Sciatic nerve (tissue), 2 donors: ENCODE data around the gene CIAO2A. TPM values are rescaled to one million over a fixed set of nuclear protein-coding genes. Genes with fewer than 3 reads are reported as not detected.
"Not testable (repeated sequence)": the region's sequence is repeated elsewhere in the genome, so short reads cannot be mapped to it uniquely, and the experiment has no call there.

ENCODE experiments used
- ATAC-seq: fragments of 200-7000 bp; cut with Tn5 transposase; one replicate; pipeline ENCODE4 v1.9.1; 2020; ENCODE audit warnings: mild to moderate bottlenecking, moderate library complexity
- DNase-seq: peaks from one replicate; pipeline ENCODE4 v3.0.0-alpha.2; 2020; ENCODE audit warnings: low spot score
- intact Hi-C: fragments of 100-400 bp; cut with DNase I; formaldehyde crosslinking; loops from one replicate; pipeline ENCODE4 v1.14.2; 2022
- total RNA-seq: library from RNA; stranded (reverse); fragmentation: NEBNext Ultra II Directional; extraction: Animal tissue kit (Norgen Biotek cat#: 25700); gene quantifications from one replicate; pipeline ENCODE4 v1.2.1, GENCODE V29; 2021
- donor health status: DM: no; HTN: no; CAD: no.
- donor health status: DM: no; HTN: no; CAD: no.

CIAO2A gene, protein sequence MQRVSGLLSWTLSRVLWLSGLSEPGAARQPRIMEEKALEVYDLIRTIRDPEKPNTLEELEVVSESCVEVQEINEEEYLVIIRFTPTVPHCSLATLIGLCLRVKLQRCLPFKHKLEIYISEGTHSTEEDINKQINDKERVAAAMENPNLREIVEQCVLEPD
- 26.3 TPM for total RNA-seq

DNA sequence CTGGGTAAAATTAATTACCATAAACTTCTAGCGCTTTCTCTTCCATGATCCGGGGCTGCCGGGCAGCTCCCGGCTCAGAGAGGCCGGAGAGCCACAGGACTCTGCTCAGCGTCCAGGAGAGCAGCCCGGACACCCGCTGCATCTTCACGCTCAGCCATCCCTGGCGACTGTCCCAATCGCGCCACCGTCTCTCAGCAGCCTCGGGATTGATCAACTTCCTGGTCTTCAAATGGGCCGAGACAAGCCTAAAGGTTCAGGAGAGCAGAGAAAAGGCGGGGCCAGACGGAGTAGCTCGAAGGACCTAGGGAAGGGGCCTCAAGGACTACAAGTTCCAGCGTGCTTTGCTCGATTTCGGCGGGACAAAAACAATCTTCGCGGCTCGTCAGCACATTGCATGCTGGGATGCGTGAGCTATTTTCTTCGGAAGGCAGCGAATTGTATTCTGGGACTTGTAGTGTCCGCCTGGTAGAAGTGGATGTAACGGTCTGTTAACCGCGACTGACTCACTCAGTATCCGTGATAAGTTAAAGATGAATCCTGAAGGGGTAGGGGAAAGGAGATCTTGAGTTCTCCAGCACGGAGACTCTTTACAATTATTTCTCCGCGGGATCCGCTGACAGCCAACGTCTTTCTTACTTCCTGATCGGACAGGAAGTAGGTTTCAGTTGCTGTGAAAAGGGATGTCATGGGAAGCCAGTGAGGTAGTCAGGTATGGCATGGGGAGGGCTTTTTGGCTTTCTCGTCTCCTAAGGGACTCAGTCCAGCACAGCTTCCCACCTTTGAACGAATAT lies at the start of gene CIAO2A:
Gene CIAO2A (minus strand): TSS at position 212 of the 791 bp plus-strand sequence. CDS start 70 bp downstream, at position 142.
- intact Hi-C loops, result loop anchor here (10.0 kb wide), 1 partner anchor 61 kb away; the partner anchor contains the start of gene SNX22
- DNase-seq (peak; percentile 95), ATAC-seq (peak; percentile 93)

DNA sequence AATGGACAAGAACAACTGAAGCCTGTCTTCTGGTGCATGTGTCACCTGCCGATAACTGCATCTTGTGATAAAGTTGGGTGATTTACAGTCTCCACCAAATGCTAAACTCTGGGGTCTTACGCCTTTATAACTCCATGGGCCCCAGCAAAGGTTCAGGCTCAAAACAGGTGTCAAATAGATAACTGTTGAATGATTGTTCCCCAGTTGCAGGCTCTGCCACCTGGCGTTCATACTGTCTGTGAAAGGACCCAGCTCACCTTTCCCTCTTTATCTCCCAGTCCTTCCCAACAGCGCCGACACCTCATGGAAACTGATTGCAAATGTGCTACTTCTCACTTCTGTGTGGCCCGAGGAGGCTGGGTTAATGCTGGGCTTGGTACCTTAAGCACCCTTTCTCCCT lies 49.6 kb upstream of the CIAO2A start:
- intact Hi-C loops, result no loop called here

DNA sequence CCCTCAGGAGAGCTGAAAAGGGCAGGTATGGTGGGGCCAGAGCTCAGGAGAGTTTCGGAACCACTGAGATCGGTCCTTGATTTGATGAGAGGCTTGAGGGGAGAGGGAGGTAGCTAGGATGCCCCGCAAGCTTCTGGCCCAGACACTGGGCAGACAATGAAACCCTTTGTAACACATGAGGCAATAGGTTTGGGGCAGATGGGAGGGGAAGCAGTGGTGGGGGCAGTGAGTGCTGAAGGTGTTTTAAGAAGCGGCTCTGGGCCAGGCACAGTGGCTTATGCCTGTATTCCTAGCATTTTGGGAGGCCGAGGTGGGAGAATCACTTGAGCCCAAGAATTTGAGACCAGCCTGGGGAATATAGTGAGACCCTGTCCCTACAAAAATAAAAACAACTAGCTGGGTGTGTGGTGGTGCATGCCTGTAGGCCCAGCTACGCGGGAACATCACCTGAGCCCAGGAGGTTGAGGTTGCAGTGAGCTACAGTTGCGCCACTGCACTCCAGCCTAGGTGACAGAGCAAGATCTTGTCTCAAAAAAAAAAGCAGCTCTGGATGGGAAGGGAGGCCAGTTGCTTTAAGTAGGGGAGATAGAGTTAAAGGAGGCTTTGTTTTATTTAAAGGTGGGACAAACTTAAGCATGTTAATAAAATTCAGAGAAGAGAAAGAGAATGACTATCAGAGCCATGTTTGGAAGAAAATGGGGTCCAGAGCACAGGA lies 48.3 kb upstream of the CIAO2A start:
- ATAC-seq (no peak), DNase-seq (no peak)
- intact Hi-C loops, result no loop called here

More for the DNA sequence above, 49.6 kb upstream of the CIAO2A start:
- DNase-seq (no peak), ATAC-seq (no peak)

DNA sequence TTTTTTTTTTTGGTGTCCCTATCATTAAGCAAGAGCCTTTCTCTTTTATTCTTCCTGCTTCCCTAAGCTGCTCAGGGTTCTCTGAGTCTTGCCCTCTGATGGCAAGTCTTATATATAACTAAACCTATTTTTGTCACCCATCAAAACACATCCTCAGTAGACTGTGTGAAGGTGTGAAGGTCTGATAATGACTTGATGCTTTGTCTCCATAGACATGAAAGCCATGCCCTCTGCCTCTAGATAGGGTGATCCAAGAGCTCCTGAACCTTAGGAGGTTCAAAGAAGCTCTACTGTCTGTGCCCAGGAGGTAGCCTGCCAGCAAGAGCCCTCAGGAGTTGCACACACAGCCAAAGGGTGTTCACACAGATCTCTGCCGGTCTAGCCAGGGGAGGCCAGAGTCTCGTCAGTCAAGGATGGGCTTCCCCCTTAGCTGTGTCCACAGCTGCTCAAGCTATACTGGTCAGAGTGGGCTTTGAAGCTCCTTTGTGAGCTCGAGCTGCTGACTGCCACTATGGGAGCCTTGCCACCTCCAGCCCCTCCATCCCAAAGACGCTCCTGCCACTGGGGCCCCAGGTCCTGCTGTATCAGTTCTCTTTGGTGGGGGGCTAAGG lies 44.8 kb upstream of the CIAO2A start:
- ATAC-seq (no peak), DNase-seq (no peak)
- intact Hi-C loops, result no loop called here

DNA sequence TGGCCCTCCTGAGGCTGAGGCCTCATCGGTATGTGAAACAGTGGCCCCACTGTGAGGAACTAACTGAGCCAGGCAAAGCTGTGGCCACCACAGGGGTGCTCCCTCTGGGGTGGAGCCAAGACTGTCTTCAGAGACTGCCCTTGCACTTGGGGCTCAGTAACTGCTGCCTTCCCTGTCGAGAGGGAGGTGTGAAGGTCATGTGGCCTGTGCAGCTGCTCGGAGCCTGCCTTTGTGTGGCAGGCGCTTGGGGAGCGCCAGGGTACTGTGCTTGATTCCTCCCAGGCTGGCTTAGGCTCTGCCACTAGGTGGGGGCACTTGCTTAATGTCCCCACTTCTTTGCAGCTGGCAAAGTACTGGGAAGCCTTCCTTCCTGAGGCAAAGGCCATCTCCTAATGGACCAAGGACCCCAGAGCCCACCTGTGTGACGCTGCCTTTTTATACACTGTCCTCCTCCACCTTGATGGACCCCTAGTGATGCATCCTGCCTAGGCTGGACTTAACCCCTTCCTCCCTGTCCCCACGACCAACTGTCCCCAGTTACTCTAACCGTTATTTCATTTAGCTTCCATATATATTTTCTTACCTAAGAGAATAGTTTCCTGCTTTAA lies 43.7 kb upstream of the CIAO2A start:
- ATAC-seq, result no peak
- intact Hi-C loops, result no loop called here
- no peak for DNase-seq

DNA sequence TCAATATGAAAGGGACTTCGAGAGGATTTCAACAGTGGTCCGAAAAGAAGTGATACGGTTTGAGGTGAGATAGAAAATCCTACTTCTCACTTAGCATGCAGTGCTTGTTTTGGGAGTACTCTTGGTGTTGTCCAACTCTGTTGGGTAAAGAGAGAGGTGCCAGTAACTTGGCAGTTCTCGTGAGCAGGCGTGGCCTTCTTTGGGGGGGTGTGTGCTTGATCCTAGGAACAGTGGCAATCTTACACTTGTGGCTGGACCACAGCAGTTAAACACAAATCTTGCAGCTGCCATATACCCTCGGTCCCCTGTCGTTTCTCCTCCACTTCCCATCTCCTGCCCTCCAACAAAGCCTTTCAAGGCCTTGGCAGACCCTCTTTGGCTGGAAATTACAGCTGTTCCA lies 42.7 kb upstream of the CIAO2A start:
- intact Hi-C loops, result no loop called here

DNA sequence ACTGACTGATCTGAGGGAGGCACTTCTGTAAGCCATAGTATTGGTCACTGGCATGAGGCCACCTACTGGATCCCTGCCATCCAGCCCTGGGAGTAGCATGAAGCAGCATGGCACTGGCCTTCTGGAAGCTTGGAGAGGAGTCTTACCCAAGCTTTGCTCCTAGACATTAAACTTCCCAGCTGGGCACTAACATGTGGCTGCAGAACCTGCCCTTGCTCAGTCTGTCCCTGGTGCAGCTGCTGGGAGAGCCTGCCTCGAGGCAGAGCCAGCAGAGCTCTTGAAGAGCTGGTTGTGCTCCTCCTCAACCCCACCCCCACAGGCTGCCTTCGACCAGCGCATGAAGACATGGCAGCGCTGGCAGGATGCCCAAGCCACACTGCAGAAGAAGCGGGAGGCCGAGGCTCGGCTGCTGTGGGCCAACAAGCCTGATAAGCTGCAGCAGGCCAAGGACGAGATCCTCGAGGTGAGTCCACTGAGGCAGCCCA lies 40.7 kb upstream of the CIAO2A start:
- intact Hi-C loops, result no loop called here
- peak; percentile 38 for ATAC-seq
- no peak for DNase-seq

More for the DNA sequence above, 42.7 kb upstream of the CIAO2A start:
- DNase-seq, result no peak
- no peak for ATAC-seq

DNA sequence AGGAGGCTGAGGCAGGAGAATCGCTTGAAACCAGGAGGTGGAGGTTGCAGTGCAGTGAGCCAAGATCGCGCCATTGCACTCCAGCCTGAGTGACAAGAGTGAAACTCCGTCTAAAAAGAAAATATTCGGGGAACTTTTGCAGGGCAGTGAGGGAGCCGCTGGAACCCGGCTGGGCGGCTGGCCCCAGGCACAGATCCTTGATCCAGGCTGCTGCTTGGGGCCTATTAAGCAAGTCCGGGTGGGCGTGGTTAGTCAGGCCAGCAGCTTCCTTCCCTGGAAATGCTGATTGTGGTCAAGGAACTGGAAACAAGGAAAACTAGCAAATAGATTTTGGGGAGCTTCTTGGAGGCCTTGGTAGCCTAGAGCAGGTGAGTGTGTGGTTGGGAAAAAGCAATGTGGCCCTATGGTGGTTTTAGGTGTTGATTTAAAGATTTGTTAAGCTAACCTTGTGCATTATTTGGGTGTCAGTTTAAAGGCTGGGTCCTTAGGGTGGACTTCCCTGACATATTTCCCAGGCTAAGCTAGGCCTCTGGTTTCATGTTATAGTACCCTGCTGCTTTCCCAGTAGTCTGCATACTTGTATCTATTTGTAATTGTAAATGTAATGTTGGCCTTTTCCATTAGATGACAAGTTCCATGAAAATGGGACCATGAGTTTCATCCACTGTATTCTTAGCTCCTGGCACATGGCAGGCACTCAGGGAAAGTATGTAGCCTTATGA lies 40.1 kb upstream of the CIAO2A start:
- DNase-seq (no peak), ATAC-seq (peak; percentile 49)
- intact Hi-C loops, result no loop called here

DNA sequence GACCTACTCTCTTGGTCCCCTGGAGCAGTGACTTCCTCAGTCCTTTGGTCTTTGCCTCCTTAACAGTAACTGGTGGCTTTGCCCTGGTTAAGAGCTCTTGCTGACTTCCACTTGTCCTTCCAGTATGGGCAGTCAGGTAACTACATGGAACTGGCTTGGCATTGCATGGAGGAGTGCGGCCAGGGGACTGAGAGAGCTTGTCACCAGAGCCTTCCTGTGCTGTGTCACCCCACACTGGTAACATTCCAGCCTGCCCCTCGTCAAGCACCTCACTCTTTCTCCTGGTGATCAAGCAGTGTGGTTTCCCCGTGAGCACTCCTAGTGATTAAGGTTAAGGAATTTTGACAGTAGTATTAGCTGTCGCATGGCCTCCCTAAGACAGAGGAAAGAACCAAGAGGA lies 38.6 kb upstream of the CIAO2A start:
- DNase-seq (no peak), ATAC-seq (no peak)
- intact Hi-C loops, result no loop called here

DNA sequence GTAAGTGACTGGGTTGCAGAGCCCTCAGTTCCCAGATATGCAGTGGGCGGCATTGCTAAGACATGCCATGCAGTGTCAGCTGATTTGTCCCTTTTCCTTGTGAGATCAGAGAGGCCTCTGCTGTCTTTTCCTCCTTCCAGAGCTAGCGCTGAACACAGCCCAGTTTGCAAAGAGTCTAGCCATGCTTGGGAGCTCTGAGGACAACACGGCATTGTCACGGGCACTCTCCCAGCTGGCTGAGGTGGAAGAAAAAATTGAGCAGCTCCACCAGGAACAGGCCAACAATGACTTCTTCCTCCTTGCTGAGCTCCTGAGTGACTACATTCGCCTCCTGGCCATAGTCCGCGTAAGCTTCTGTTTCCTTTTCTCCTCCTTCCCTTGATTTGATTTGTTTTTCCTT lies 37.9 kb upstream of the CIAO2A start:
- intact Hi-C loops, result no loop called here
- no peak for ATAC-seq
- no peak for DNase-seq

DNA sequence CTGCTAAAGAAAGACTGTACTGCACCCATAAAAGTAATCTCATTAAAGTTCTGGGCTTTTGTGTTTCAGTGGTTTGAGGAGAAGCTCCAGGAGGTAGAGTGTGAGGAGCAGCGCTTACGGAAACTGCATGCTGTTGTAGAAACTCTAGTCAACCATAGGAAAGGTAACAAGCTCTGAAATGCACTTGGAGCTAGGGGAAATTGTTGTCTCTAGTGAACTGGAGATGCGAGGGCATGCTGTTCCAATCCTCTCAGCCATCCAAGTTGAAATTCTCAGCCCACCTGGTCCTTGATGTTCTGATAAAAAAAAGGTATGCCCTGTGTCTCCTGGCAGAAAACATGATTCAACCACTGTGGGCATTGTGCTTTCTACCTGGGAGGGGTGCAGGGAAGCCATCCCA lies 36.5 kb upstream of the CIAO2A start:
- DNase-seq (no peak), ATAC-seq (no peak)
- intact Hi-C loops, result no loop called here

DNA sequence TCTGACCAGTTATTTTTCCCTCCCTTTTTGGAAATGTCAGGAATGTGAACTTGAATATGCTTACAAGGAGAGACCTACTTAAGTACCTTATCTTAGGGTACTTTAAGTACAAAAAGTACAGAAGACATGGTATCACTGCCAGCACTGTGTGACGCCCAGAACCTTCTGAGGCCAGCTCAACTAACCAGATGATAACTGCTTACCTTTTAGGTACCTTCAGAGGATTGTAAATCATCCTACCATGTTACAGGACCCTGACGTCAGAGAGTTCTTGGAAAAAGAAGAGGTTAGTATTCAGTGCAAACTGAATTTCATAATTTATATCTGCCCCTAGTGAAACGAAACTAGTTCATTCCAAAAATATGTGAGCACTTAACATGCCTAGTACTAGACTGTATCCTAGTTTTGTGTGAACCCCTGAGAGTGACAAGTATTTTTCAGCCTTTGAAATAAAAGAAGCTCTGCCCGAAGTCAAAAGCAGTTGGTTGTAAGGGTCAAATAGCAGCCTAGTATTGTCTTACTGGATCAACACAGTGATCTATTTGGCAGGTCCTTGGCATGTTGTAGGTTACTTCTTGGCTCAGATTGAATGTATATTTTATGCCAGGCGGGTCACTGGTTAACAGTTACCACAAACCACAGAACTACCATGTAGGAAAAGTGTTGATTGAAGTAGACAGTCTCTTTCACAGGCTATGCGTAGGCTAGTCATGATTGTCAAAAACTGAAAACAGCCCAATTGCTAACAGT lies 34.1 kb upstream of the CIAO2A start:
- ATAC-seq (peak; percentile 53), DNase-seq (no peak)
- intact Hi-C loops, result no loop called here

DNA sequence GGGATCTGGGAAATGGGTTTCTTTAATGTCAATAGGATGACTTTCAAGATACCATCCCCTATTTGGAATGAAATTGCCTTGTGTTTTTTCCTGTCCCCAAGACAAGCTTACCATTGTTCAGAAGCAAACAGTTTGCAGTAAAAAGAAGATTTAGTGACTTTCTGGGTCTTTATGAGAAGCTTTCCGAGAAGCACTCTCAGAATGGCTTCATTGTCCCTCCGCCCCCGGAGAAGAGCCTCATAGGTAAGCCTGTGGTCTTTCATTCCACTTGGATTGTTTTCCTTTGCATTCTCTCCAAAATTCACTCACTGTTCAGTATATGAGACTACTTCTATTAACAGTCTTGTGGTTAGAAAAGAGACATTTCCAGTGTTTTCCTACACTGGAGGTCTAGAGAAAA lies 32.3 kb upstream of the CIAO2A start:
- intact Hi-C loops, result no loop called here
- DNase-seq, result no peak
- ATAC-seq, result peak; percentile 21

DNA sequence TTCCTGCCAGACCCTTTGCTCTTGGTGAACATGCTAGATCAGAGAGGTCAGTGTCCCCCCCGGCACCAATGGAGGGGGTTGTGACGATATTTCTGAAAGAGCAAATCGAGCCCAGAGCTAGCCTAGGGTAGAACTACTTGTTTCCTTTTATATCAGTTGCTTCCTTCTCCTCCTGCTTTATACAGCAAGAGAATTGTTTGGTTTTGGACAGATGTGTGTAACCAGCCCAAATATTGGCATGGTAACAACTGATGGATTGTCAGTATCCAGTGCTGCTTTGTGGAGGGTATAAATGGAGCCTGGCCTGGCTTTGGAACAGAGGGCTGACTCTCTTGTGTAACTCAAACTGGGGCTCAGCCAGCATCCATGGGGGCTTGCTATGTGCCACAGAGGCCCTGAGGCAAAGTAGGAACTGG lies 29.3 kb upstream of the CIAO2A start:
- ATAC-seq, result peak; percentile 85
- intact Hi-C loops, result no loop called here
- no peak for DNase-seq

DNA sequence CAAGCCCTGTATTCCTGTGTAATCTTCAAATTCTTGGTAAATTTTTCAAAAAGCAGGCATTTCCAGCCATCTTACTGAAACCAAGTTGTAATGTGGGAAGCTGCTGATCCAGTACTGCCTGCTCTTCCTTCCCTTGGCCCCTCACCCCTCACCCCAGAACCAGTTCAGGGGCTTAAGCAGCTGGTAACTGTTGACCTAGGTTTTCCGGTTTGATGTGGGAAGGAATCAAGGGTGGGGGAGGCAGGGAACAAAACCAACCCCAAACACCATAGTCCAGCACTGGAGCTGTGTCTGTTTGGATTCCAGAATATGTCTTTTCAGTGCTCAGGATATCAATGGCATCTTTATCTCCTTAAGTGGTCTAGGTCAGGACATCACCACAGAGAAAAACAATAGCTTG lies 28.8 kb upstream of the CIAO2A start:
- intact Hi-C loops, result no loop called here
- DNase-seq (no peak), ATAC-seq (no peak)

DNA sequence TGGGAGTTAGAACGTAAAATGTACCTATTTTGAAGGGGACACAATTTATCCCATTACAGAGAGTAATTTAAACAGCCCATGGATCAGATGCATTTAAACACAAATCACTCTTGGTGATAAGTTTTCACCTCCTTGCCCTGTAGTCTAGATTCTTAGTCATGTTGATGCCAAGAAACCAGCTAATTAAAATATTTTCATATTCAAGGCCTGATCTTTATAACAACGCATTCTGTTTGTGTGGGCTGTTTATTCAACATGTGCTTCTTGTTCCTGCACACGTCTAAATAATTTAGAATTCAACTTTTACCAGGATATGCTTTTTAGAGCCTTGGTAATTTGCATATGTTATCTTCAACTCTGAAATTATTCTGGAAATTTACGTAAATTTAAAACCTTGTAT lies 28.0 kb upstream of the CIAO2A start:
- intact Hi-C loops, result no loop called here
- DNase-seq (no peak), ATAC-seq (no peak)

DNA sequence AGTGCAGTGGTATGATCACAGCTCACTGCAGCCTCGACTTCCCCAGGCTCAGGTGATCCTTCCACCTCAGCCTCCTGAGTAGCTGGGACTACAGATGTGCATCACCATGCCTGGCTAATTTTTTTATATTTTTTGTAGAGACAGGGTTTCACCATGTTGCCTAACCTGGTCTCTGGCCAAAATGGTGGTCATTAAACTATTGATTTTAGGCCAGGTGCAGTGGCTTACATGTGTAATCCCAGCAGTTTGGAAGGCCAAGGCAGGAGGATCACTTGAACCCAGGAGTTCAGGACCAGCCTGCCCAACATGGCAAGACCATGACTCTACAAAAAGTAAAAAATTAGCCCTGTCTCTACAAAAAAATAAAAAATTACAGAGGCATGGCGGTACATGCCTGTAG lies 26.7 kb upstream of the CIAO2A start:
- DNase-seq, ATAC-seq, intact Hi-C loops: not testable (repeated sequence)
